Measurements from ENCODE around the gene JAKMIP3. TPM values are rescaled to one million over a fixed set of nuclear protein-coding genes. Genes with fewer than 3 reads are reported as not detected.

Gene JAKMIP3
- total RNA-seq, 1 experiment from 2014 or later: 5.6 TPM

- no peak for TF ChIP-seq CTCF (conservative IDR thresholded peaks at IDR 0.05)
- TF ChIP-seq EZH2 (IDR thresholded peaks at IDR 0.05; ENCODE audit: low read depth): no peak
- CTCF ChIA-PET: no interaction called here
Observed at GRCh38 chr10:132111121-132111731, 45.5 kb downstream of the JAKMIP3 start.

GRCh38 chr10:132111871-132112341 lies 46.2 kb downstream of the JAKMIP3 start:
- Histone ChIP-seq H3K9me2 (ENCODE audit: insufficient read depth) (no peaks in the 10 kb centered on the region), H3K4me2 (no peak overlapping the region), H3F3A (ENCODE audit: insufficient read depth, low read depth) (no peaks in the 10 kb centered on the region), H3K4me1 (replicated peaks; ENCODE audit: insufficient read depth) (no peaks in the 10 kb centered on the region), H3K79me2 (ENCODE audit: low read depth) (no peaks in the 10 kb centered on the region), H3K9me3 (ENCODE audit: insufficient read depth, low read depth) (no peaks in the 10 kb centered on the region), H3K27ac (no peak overlapping the region), H2AFZ (no peak overlapping the region), H3K36me3 (ENCODE audit: low read depth) (no peaks in the 10 kb centered on the region), H4K20me1 (ENCODE audit: insufficient read depth) (no peaks in the 10 kb centered on the region), H3K4me3 (no peak overlapping the region), H3K27me3 (ENCODE audit: insufficient read depth, low read depth) (no peaks in the 10 kb centered on the region)
- no peak for DNase-seq
- no TSS peak for BruUV-seq (replicated peaks)
- intact Hi-C loops (cut with micrococcal nuclease; ENCODE audit: unreplicated experiment): no loop called here
- TF ChIP-seq CTCF (conservative IDR thresholded peaks at IDR 0.05): no peak
- no peak for TF ChIP-seq EZH2 (IDR thresholded peaks at IDR 0.05; ENCODE audit: low read depth)
- ChIA-PET CTCF (no interaction called here), POLR2A (ENCODE audit: unreplicated experiment) (no interaction called here)

More at GRCh38 chr10:132111121-132111731, 45.5 kb downstream of the JAKMIP3 start:
- Histone ChIP-seq H4K20me1 (ENCODE audit: insufficient read depth) (no peaks in the 10 kb centered on the region), H2AFZ (no peak overlapping the region), H3K27ac (no peak overlapping the region), H3K4me1 (replicated peaks; ENCODE audit: insufficient read depth) (no peaks in the 10 kb centered on the region), H3F3A (ENCODE audit: insufficient read depth, low read depth) (no peaks in the 10 kb centered on the region), H3K4me2 (no peak overlapping the region), H3K36me3 (ENCODE audit: low read depth) (no peaks in the 10 kb centered on the region), H3K4me3 (no peak overlapping the region), H3K79me2 (ENCODE audit: low read depth) (no peaks in the 10 kb centered on the region), H3K9me3 (ENCODE audit: insufficient read depth, low read depth) (no peaks in the 10 kb centered on the region), H3K9me2 (ENCODE audit: insufficient read depth) (no peaks in the 10 kb centered on the region), H3K27me3 (ENCODE audit: insufficient read depth, low read depth) (no peaks in the 10 kb centered on the region)
- intact Hi-C loops (cut with micrococcal nuclease; ENCODE audit: unreplicated experiment): no loop called here
- no TSS peak for BruUV-seq (replicated peaks)
- POLR2A ChIA-PET (ENCODE audit: unreplicated experiment): no interaction called here
- DNase-seq: no peak

- BruUV-seq (replicated peaks): no TSS peak
- H3K9me3 ChIP-seq (ENCODE audit: insufficient read depth, low read depth): no peaks in the 10 kb centered on the region
- no peak for DNase-seq
- no peaks in the 10 kb centered on the region for H3K9me2 ChIP-seq (ENCODE audit: insufficient read depth)
- POLR2A ChIA-PET (ENCODE audit: unreplicated experiment): no interaction called here
- no peak overlapping the region for H3K4me3 ChIP-seq
- H3K36me3 ChIP-seq (ENCODE audit: low read depth): no peaks in the 10 kb centered on the region
- H3K27me3 ChIP-seq (ENCODE audit: insufficient read depth, low read depth): no peaks in the 10 kb centered on the region
- no peaks in the 10 kb centered on the region for H3F3A ChIP-seq (ENCODE audit: insufficient read depth, low read depth)
- no peaks in the 10 kb centered on the region for H3K79me2 ChIP-seq (ENCODE audit: low read depth)
- H3K4me1 ChIP-seq (replicated peaks; ENCODE audit: insufficient read depth): no peaks in the 10 kb centered on the region
- no peak overlapping the region for H3K27ac ChIP-seq
- H2AFZ ChIP-seq: no peak overlapping the region
- intact Hi-C loops (cut with micrococcal nuclease; ENCODE audit: unreplicated experiment): no loop called here
- H4K20me1 ChIP-seq (ENCODE audit: insufficient read depth): no peaks in the 10 kb centered on the region
- CTCF ChIA-PET: no interaction called here
- TF ChIP-seq EZH2 (IDR thresholded peaks at IDR 0.05; ENCODE audit: low read depth) (no peak), CTCF (conservative IDR thresholded peaks at IDR 0.05) (no peak)
- no peak overlapping the region for H3K4me2 ChIP-seq
Observed at GRCh38 chr10:132112611-132113010, 46.9 kb downstream of the JAKMIP3 start.
